GM19035 (cell line): Measurements from ENCODE around the gene ESR1.
A peak's percentile ranks its signal among the peaks of the same experiment; 100 is the strongest.

Experiments
- ATAC-seq: cut with Tn5 transposase; IDR thresholded peaks from one replicate; pipeline ENCODE4 v1.9.1; 2021; ENCODE audit not compliant: unreplicated experiment

The ESR1 gene

GRCh38 chr6:152166897-152167296 lies 359.4 kb downstream of the ESR1 start:
- ATAC-seq = no peak

- ATAC-seq = no peak
Observed at GRCh38 chr6:152167641-152168603, 360.4 kb downstream of the ESR1 start.

- no peak for ATAC-seq
Observed at GRCh38 chr6:152170313-152170701, 362.8 kb downstream of the ESR1 start.

DNA sequence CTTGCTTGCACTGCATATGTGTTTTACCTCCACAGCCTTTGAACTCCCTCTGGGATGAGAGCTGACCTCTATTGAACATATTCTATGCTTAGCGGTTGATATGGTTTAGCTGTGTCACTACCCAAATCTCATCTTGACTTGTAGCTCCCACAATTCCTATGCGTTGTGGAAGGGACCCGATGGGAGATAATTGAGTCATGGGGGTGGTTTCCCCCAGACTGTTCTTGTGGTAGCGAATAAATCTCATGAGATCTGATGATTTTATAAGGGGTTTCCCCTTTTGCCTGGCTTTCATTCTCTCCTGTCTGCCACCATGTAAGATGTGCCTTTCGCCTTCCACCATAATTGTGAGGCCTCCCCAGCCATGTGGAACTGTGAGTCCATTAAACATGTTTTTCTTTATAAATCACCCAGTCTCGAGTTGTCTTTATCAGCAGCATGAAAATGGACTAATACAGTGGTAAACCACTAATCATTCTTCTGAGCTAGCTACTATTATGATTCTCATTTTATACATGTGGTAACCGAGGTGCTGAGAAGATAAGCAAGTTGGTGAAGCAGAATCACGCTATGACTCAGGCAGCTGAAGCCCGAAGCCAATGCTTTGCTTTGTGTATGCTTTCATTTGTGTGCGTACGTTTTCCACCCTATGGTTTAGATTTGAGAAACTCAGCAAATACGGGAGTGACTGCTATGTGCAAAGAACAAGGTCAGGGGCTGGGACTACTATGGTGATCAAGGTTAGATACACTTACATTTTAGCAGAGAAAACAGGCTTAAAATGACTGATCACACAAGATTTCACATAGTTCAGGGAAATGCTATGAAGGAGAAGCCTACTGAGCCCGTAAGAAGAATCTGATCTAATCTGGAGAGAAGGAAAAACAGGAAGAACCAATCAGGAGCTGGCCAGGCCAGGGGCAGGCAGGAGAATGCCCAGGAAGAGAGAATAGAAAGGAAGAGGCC lies 363.5 kb downstream of the ESR1 start:
- peak; percentile 95 for ATAC-seq

- no peak for ATAC-seq
Observed at GRCh38 chr6:152173321-152173720, 365.8 kb downstream of the ESR1 start.

- no peak for ATAC-seq
Observed at GRCh38 chr6:152173957-152174356, 366.5 kb downstream of the ESR1 start.

DNA sequence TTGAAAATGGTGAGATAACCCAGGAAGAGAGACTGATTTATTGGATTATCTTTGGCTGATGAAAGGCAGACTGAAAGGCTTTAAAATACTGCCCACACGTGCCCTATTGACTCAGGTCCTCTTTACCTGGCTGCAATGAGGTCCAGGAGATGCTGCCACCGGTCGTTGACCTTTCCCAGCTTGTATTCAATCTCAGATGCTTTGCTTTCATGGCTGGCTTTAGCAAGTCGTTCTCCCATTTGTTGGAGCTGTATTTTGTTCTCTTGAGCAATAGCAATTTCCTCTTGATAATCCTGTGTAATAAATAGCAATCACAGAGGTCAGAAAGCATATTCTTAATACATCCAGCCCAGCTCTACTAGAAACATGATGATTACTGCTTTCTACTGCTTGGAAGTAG lies 368.8 kb downstream of the ESR1 start:
- ATAC-seq = no peak
